Cardiac fibroblast (primary cell): ENCODE measurements around the gene ERBB3.
A peak's percentile ranks its signal among the peaks of the same experiment; 100 is the strongest.

Experiments used
- DNase-seq, 2 donors: peaks; one replicate each; pipeline versions ENCODE4 v3.0.0 to v3.0.0-alpha.2; 2010; ENCODE audit warnings: low read depth in 2 of 2
- H3K4me3 ChIP-seq, 2 donors: replicated peaks in 1 of 2; 1 replicate in 1 of 2; 2 replicates in 1 of 2; pipeline ENCODE4 v1.5.1; 2011; ENCODE audit warnings: low read depth in 2 of 2, low read length in 2 of 2, mild to moderate bottlenecking in 2 of 2, moderate library complexity in 1 of 2
- TF ChIP-seq, protein P1 (sequence below): IDR thresholded peaks from one replicate; pipeline ENCODE4 v1.5.1; 2011; ENCODE audit warnings: low read depth, mild to moderate bottlenecking, low read length, inconsistent platforms

The ERBB3 gene

DNA sequence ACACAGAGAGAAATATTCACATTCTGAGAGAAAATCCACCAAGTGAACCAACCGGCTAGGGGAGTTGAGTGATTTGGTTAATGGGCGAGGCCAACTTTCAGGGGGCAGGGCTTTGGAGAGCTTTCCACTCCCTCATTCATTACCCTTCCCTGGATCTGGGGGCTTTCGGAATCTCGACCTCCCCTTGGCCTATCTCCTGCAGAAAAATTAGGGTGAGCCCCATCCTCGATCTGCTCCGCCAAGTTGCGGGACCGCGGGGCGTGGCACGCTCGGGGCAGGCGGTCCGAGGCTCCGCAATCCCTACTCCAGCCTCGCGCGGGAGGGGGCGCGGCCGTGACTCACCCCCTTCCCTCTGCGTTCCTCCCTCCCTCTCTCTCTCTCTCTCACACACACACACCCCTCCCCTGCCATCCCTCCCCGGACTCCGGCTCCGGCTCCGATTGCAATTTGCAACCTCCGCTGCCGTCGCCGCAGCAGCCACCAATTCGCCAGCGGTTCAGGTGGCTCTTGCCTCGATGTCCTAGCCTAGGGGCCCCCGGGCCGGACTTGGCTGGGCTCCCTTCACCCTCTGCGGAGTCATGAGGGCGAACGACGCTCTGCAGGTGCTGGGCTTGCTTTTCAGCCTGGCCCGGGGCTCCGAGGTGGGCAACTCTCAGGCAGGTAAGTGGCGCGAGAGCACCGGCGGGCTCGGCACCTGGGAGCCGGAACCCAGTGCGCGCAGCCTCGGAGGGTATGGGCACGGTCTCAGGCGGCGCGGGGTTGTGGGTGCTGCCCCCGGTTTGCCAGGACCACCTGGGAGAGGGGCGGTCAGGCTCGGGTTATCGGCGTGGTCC lies at the start of gene ERBB3:
ERBB3 (plus strand) TSS at position 443 of the 833 bp plus-strand sequence; CDS start at position 579, 136 bp downstream.
- TF ChIP-seq, protein P1, sequence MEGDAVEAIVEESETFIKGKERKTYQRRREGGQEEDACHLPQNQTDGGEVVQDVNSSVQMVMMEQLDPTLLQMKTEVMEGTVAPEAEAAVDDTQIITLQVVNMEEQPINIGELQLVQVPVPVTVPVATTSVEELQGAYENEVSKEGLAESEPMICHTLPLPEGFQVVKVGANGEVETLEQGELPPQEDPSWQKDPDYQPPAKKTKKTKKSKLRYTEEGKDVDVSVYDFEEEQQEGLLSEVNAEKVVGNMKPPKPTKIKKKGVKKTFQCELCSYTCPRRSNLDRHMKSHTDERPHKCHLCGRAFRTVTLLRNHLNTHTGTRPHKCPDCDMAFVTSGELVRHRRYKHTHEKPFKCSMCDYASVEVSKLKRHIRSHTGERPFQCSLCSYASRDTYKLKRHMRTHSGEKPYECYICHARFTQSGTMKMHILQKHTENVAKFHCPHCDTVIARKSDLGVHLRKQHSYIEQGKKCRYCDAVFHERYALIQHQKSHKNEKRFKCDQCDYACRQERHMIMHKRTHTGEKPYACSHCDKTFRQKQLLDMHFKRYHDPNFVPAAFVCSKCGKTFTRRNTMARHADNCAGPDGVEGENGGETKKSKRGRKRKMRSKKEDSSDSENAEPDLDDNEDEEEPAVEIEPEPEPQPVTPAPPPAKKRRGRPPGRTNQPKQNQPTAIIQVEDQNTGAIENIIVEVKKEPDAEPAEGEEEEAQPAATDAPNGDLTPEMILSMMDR = peak; percentile 14
- DNase-seq = peak; percentile 75 to 79
- peak within 1 kb of the TSS; percentile 53 to 59 for H3K4me3 ChIP-seq

DNA sequence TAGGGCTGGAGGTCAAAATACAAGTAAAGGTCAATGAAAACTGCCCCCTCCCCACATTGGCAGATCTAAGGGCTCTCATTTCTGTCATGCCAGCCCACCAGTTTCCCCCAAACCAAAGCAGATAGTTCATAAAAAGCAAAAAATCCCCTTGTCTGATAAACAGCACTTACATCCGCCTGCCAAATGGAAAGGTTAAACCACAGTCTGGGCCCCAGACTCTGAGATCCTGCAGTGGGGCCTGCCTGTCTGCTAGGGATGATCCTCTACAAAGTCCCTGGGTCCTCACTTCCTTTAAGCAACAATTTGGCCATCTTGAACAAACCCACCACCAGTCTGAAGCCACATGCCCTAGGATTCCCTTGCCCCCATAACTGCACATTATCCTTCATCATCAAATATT lies 48.0 kb upstream of the ERBB3 start:
- no peak overlapping the region for H3K4me3 ChIP-seq
- DNase-seq = no peak
- TF ChIP-seq, protein P1 = no peak

DNA sequence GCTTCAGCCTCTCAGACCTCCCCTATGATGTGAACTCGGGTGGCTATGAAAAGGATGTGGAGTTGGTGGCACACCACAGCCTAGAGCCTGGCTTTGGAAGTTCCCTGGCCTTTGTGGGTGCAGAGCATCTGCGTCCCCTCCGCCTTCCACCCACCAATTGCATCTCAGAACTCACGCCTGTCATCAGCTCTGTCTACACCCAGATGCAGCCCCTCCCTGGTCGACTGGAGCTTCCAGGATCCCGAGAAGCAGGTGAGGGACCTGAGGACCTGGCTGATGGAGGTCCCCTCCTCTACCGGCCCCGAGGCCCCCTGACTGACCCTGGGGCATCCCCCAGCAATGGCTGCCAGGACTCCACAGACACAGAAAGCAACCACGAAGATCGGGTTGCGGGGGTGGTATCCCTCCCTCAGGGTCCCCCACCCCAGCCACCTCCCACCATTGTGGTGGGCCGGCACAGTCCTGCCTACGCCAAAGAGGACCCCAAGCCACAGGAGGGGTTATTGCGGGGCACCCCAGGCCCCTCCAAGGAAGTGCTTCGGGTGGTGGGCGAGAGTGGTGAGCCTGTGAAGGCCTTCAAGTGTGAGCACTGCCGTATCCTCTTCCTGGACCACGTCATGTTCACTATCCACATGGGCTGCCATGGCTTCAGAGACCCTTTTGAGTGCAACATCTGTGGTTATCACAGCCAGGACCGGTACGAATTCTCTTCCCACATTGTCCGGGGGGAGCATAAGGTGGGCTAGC lies 45.2 kb upstream of the ERBB3 start:
- TF ChIP-seq, protein P1 = no peak
- no peak for DNase-seq
- no peak overlapping the region for H3K4me3 ChIP-seq

DNA sequence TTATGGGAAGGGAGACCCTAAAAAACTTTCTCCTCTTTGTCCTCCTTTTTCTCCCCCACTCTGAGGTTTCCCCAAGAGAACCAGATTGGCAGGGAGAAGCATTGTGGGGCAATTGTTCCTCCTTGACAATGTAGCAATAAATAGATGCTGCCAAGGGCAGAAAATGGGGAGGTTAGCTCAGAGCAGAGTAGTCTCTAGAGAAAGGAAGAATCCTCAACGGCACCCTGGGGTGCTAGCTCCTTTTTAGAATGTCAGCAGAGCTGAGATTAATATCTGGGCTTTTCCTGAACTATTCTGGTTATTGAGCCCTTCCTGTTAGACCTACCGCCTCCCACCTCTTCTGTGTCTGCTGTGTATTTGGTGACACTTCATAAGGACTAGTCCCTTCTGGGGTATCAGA lies 42.8 kb upstream of the ERBB3 start:
- DNase-seq = no peak
- TF ChIP-seq, protein P1 = no peak
- H3K4me3 ChIP-seq = no peak overlapping the region

DNA sequence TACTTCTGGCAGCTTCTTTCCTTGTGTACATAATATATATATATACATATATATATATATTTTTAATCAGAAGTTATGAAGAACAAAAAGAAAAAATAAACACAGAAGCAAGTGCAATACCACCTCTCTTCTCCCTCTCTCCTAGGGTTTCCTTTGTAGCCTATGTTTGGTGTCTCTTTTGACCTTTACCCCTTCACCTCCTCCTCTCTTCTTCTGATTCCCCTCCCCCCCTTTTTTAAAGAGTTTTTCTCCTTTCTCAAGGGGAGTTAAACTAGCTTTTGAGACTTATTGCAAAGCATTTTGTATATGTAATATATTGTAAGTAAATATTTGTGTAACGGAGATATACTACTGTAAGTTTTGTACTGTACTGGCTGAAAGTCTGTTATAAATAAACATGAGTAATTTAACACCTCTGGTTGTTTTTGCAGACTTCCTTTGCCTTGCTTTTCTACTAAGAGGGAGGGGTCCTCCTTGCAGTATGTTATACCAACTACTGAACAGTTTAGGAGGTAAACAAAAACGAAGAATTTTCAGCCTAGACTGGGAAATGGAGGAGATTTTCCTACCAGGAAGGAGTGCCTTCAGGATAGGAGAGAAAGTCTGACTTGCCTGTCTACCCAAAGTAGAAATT lies 41.8 kb upstream of the ERBB3 start:
- no peak overlapping the region for H3K4me3 ChIP-seq
- DNase-seq = no peak
- TF ChIP-seq, protein P1 = no peak

DNA sequence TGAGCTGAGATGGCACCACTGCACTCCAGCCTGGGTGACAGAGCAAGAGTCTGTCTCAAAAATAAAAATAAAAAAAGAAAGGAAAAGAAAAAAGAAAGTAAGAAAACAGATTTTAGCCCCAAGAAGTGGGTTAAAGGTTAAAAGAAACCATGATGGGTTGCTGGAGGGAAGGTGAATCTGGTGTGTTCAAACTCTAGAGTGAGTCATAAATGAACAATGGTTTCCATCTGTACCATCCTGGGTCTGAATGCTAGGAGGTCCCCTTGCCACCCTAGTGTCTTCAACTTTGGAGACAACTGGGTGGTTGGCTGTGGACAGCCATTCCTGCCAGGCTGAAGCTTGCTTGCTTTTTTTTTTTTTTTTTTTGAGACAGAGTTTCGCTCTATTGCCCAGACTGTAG lies 39.8 kb upstream of the ERBB3 start:
- DNase-seq = no peak

More for the DNA sequence above, 39.8 kb upstream of the ERBB3 start:
- H3K4me3 ChIP-seq = no peak overlapping the region
- TF ChIP-seq, protein P1 = no peak
